Smooth muscle cell of the brain vasculature (primary cell): ENCODE data around the gene PRR12.

Experiments used
- DNase-seq: peaks from one replicate; pipeline ENCODE4 v3.0.0-alpha.2; 2012; ENCODE audit warnings: low read depth, low spot score

Gene PRR12

DNA sequence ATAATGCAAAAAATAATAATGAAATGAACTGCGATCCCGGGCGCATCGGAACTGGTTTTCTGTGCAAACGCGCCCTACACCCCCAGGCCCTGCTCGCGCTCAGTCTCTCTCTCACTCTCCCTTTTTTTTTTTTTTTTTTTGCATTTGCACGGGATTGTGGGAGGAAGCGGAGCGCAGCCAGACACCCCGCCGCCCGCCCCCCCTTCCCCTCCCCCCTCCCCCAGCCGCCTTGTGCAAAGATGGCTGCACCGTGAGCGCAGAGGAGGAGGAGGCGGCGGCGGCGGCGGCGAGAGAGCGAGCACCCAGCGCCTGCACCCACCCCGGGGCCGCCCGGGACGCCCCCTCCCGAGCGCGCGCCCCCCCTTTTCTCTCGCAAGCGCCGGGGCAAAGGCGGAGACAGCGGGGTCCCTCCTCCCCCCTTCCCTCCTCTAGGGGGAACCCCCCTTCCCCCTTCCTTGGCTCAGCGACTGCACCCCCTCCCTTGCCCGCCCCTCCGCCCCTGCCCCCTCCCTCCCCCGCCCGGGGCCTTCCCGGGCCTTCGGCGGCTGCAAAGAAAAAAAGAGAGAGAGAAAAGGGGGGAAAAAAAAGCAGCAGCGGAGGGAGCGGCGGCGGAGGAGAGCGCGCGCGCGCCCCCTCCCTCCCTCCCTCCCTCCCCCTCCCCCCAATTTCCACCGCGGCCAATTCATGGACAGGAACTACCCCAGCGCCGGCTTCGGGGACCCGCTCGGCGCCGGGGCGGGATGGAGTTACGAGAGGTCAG, at the start of gene PRR12:
Gene PRR12, plus strand, starts transcription at position 212 of the 760 bp plus-strand sequence. Its CDS starts 473 bp downstream, at position 685.
- DNase-seq = no peak

DNA sequence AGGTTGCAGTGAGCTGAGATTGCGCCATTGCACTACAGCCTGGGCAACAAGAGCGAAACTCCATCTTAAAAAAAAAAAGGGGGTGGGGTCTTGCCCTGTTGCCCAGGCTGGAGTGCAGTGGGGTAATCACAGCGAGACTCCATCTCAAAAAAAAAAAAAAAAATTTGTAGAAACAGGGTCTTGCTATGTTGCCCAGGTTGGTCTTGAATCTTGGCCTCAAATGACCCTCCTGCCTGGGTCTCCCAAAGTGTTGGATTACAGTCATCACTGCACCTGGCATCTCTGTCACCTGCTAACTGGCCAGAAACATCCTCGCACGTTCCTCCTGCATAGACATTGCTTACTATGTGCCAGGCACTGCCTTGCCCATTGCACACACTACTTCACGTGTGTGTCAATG, 49.1 kb upstream of the PRR12 start:
- no peak for DNase-seq

DNA sequence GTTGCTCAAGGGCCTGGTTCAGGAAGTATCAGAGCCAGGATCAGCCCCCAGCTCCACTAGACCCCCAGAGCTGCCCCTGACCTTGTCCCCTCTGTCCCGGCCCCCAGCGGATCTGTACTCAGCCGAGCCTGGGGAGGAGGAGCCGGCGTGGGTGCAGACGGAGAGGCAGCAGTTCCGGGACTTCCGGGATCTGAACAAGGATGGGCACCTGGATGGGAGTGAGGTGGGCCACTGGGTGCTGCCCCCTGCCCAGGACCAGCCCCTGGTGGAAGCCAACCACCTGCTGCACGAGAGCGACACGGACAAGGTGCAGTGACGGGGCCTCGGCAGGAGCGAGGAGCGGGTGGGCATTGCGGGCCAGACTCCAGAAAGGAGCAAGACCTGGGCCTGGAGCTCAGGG, 48.5 kb upstream of the PRR12 start:
- no peak for DNase-seq

- no peak for DNase-seq
These were observed 48.0 kb upstream of the PRR12 start for GRCh38 chr19:49543032-49543431.

- no peak for DNase-seq
These were observed 46.8 kb upstream of the PRR12 start for GRCh38 chr19:49544154-49544553.

- peak; percentile 92 for DNase-seq
These were observed 44.0 kb upstream of the PRR12 start for GRCh38 chr19:49546825-49547565.

DNA sequence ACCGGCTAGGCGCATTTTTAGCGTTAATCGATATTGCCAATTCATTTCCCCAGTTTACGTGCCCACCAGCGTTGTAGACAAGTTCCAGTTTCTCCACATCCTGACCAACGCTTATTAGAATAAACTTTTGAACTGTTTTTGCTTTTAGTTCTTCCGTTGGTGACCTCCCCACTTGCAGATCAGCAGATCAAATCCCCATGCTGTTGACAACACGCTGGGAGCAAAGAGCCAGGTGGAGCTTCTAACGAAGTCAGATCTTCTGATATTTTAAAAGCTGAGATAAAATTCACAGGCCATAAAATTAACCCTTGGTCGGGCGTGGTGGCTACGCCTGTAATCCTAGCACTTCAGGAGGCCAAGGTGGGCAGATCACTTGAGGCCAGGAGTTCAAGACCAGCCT, 41.9 kb upstream of the PRR12 start:
- no peak for DNase-seq

DNA sequence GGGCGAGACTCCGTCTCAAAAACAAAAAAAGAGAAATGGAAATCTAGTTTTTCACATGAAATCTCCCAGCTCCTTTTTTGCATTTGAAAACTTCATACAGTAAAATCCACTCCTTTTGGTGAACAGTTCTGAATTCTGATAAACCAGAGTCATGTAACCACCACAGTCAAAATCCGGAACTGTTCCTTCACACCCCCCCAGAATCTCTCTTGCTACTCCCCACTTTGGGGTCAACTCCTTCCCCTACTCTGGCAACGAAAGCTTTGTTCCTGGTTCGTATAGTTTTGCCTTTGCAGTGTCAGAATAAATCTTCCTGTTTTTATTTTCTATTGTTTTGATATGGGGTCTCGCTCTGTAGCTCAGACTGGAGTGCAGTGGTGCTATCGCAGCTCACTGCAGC, 39.5 kb upstream of the PRR12 start:
- no peak for DNase-seq

- no peak for DNase-seq
These were observed 38.2 kb upstream of the PRR12 start for GRCh38 chr19:49552749-49553148.

DNA sequence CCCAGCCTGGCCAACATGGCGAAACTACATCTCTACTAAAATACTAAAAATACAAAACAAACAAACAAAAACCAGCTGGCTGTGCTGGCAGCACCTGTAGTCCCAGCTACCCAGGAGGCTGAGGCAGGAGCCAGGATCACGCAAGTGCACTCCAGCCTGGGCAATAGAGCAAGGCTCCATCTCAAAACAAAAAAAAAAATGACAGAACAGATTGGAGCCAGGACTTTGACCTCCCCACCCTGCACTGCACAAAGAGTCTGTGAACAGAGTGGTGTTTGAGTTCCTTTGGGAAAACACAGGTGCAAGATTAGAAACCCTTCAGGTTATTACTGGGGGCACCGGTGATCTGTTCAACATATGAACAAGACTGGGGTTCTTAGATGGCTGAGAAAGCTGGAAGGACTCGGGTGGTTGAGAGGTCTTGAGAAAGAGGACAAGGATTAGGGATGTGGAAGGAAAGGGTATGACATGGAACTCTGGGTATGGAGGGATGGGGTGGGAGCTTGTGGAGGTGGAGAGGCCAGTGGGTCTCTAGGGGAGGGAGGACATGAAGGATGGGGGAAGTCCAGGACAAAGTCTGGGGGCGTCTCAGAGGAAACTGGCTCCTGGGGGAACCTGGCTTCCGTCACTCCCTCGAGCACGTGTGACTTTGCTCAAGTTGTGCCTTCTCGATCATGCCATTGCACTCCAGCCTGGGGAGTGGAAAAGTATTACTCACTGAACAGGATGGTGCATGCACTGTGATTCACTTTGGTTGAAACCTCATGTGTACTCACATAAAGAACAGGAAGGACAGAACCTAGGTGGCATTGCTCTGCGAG, 37.3 kb upstream of the PRR12 start:
- DNase-seq = no peak

GRCh38 chr19:49554701-49555181, 36.2 kb upstream of the PRR12 start:
- no peak for DNase-seq

DNA sequence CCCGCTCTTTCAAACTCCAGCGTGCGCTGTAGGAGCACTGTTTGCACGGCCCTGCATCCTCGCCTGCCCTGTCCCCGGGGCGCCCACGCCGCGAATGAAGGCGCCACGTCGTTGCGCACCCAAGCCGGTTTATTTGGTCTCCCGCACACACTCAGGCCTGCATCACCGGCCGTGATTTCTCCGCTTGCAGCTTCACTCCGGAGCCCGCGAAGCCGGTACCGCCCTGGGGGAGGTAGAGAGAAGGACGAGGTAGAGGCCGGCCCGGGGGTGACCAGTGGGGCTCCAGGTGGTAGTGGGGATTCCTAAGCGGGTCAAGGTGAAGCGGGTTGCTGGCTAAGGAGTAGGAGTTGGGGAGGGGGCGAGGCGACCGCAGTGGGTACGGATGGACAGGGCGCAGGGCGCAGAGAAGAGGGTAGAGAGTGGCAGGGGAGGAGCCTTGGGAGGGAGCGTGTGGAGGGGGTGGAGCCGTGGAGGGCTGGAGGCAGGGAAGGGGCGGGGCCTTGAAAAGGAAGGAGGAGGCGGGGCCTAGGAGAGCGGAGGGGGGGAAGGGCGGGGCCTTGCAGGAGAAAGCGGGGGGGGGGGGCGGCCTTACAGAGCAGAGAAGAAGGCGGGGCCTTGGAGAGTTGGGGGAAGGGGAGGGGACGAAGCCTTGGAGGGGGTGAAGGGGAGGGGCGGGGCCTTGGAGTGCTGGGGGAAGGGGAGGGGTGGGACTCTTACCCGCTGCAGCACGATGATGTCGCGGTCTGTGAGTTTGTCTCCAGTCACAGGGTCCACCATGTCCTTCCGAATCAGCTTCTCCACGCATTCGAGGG, 35.2 kb upstream of the PRR12 start:
- no peak for DNase-seq

DNA sequence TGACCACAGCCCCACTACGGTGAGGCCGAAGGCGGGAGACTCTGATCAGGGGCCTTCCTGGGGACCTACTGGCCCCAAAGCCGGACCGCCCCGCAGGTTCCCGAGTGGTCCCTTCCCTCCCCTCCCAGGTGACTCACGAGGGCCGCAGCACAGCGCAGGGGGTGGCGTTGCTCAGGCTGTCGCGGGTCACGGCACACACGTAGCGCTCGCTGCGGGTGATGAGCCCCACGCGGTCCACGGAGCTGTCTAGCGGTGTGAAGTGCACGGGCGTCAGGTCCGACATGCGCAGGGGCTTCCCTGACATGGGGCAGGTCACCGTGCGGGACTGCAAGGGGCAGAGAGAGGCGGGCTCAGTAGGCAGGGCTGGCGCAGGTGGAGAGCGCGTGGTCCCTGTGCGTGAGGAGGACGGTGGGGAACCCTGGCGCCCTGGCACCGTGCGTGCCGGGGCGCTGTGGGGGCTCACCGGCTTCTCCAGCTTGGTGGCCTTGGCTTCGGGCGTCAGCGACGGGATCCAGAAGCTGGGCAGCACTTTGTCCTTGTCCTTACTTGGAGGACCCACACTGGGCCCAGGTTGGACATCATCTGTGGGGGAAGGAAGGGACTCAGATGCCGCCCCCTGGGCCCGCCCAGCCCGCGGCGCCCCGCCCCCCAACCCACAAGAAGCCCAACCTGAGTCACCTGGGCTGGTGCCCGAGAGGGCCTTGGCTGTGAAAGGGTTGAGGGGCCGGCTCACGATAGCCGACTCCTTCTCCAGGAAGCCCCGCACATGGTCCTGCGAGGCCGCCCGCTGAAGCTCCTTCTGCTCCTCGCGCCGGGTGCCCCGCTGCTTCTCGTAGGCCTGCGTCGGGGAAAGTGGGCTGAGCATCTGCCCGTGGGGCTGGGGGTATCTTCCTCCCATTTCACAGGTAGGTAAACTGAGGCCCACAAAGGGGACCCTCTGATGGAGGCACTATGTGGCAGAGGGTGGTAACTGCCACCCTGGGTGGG, 34.3 kb upstream of the PRR12 start:
- no peak for DNase-seq

- no peak for DNase-seq
These were observed 33.2 kb upstream of the PRR12 start for GRCh38 chr19:49557641-49558325.

DNA sequence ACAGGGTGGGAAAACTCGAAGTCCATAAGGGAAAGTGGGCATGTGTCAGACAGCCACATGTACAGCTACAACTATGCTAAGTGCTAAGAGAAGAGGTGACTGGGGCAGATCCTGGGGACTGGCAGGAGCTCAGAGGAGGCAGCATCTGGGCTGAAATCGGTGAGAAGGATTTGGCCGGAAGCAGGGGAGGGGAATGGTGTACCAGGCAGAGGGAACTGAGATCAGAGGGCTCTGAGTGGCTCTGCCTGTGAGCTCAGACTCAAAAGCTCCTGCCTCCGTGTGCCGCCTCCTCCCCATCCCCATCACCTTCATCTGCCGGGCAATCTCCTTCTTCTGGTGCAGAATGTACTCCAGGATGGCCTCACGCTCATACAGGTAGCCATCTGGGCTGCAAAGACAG, 32.4 kb upstream of the PRR12 start:
- DNase-seq = no peak

DNA sequence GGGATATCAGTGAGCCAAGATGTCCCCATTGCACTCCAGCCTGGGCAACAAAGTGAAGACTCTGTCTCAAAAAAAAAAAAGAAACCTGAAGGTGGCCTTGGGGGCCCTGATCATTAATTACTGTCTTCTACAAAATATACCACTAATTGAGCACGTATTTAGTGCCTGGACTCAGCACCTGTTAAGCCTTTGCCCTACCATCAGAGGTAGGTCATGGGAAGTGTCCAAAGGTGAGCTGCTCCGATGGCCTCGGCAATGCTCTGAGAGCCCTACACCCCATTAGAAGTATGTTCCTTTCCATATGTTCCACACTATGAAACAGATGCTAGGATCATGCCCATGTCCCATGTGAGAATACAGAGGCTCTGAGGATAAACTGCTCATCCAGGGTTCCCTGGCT, 31.5 kb upstream of the PRR12 start:
- no peak for DNase-seq

DNA sequence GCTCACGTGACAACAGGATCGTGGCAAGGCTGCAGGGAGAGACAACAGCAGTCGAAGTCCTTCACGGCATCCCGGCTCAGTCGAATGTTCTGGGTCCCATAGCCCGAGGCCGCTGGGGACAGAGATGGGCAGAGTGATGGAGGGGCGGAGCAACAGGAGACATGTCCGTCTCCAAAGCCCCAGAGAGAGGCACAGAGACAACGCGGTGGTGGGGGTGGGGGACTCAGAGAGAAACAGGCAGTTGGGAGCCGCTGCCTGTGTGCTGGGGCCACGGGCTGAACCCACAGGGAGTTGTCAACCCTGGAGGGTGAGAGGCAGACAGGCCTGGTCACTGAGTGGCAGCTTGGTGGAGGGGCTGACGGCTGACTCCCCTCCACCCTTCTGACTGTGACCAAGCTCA, 31.1 kb upstream of the PRR12 start:
- DNase-seq = no peak

GRCh38 chr19:49560358-49560900, 30.6 kb upstream of the PRR12 start:
- DNase-seq = no peak

- DNase-seq = no peak
These were observed 26.4 kb upstream of the PRR12 start for GRCh38 chr19:49564616-49565045.
